DND-41 (cell line): ENCODE measurements around the gene C16orf95.

ENCODE experiments used
- EZH2 ChIP-seq: IDR thresholded peaks from 3 replicates; pipeline ENCODE4 v1.6.1; 2012; ENCODE audit warnings: borderline replicate concordance, low read depth, mild to moderate bottlenecking, moderate library complexity, low read length, inconsistent platforms; ENCODE audit not compliant: severe bottlenecking
- TF ChIP-seq, protein P1 (sequence below): IDR thresholded peaks from 2 replicates; pipeline ENCODE4 v1.5.1; 2012; ENCODE audit warnings: borderline replicate concordance, low read length, moderate library complexity, mild to moderate bottlenecking; ENCODE audit not compliant: poor library complexity, severe bottlenecking; ENCODE audit errors: extremely low read depth

DNA sequence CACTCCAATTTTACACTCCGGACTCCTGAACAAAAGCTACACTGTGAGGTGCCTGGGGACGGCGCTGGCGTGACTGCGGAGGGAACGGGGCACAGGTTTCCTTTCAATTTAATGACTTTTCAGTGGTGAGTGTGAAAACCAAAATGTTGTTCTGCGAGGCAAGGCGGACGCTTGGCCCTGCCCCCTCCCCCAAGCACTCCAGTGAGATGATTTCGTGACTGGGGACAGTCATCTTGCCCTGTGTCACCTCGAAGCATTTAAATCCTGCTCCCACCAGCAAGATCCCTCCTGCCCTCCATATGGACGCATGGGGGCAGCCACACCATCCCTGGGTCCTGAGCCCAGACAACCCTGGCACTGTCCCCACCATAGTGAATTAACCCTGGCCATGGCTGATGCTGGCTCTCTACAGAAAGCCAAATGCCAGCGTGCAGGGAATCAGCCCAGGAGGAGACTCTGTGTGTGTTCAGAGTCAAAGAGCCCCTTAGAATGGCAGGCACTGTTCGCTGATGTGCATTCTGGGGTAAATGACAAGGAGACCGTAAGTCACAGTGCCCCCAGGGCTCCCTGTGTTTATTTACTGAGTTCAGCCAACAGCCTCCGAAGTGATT is 41.0 kb downstream of the C16orf95 start:
- TF ChIP-seq, protein P1, sequence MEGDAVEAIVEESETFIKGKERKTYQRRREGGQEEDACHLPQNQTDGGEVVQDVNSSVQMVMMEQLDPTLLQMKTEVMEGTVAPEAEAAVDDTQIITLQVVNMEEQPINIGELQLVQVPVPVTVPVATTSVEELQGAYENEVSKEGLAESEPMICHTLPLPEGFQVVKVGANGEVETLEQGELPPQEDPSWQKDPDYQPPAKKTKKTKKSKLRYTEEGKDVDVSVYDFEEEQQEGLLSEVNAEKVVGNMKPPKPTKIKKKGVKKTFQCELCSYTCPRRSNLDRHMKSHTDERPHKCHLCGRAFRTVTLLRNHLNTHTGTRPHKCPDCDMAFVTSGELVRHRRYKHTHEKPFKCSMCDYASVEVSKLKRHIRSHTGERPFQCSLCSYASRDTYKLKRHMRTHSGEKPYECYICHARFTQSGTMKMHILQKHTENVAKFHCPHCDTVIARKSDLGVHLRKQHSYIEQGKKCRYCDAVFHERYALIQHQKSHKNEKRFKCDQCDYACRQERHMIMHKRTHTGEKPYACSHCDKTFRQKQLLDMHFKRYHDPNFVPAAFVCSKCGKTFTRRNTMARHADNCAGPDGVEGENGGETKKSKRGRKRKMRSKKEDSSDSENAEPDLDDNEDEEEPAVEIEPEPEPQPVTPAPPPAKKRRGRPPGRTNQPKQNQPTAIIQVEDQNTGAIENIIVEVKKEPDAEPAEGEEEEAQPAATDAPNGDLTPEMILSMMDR: no peak
- TF ChIP-seq EZH2: no peak
